ENCODE data around the gene RELL1. TPM values are rescaled to one million over a fixed set of nuclear protein-coding genes. Genes with fewer than 3 reads are reported as not detected.
A peak's percentile ranks its signal among the peaks of the same experiment; 100 is the strongest.

RELL1 gene
- total and polyA plus RNA-seq, 10 of the 15 experiments (the other 5 are each of a cell fraction or from before 2014, with no cell fraction given): 0.20 to 10.9 (median 3.9) TPM

GRCh38 chr4:37725718-37726117, 39.5 kb upstream of the RELL1 start (continued):
- no peak for TF ChIP-seq ZBTB11 (CRISPR knock-in tag; IDR thresholded peaks at IDR 0.05)
- no peak for TF ChIP-seq TCF12 (IDR thresholded peaks at IDR 0.05; ENCODE audit: low read depth, low read length)
- TF ChIP-seq MEF2A (IDR thresholded peaks at IDR 0.05; ENCODE audit: insufficient read depth, low read depth, low read length): 0 out of 2 replicates have a peak, but pooled peaks have one; percentile 23
- TF ChIP-seq POLR2AphosphoS2 (IDR thresholded peaks at IDR 0.05; ENCODE audit: low read depth, low read length): no peak
- TF ChIP-seq HDGF (IDR thresholded peaks at IDR 0.05): no peak
- no peak for TF ChIP-seq CHD2 (IDR thresholded peaks at IDR 0.05; ENCODE audit: borderline replicate concordance, low read depth, low read length)
- TF ChIP-seq MXI1 (IDR thresholded peaks at IDR 0.05; ENCODE audit: low read depth, low read length): no peak
- TF ChIP-seq NKRF (conservative IDR thresholded peaks at IDR 0.05): no peak
- peak; percentile 62 to 64; a peak in 3 of 4 replicates for TF ChIP-seq IKZF2 (IDR thresholded peaks at IDR 0.05)
- no peak for TF ChIP-seq SIX5 (IDR thresholded peaks at IDR 0.05; ENCODE audit: low read depth, low read length, severe bottlenecking)
- TF ChIP-seq REST (IDR thresholded peaks at IDR 0.05; ENCODE audit: low read depth, low read length): no peak
- no peak for TF ChIP-seq SMARCA5 (IDR thresholded peaks at IDR 0.05)
- TF ChIP-seq BCLAF1 (IDR thresholded peaks at IDR 0.05): no peak
- TF ChIP-seq BHLHE40 (IDR thresholded peaks at IDR 0.05; ENCODE audit: borderline replicate concordance in 1 of 2, low read depth in 2 of 2, low read length in 1 of 2): peak; percentile 59 to 76
- TF ChIP-seq ELK1 (IDR thresholded peaks at IDR 0.05; ENCODE audit: low read depth, low read length): no peak
- TF ChIP-seq PAX8 (IDR thresholded peaks at IDR 0.05): no peak
- peak; percentile 93 for TF ChIP-seq NFIC (IDR thresholded peaks at IDR 0.05; ENCODE audit: low read depth, low read length)
- TF ChIP-seq NR2F1 (conservative IDR thresholded peaks at IDR 0.05): peak; percentile 51; the same call in 1 of the 2 replicates
